K562 (cell line): ENCODE data around the gene SCYL1. TPM values are rescaled to one million over a fixed set of nuclear protein-coding genes. Genes with fewer than 3 reads are reported as not detected.

Experiments used
- ATAC-seq: fragments of 200-7000 bp; cut with Tn5 transposase; 3 replicates; pipeline ENCODE4 v1.9.1; 2020; ENCODE audit warnings: moderate library complexity
- BruUV-seq: library from RNA; stranded (reverse); fragments of 400-500 nt; replicated peaks from 2 replicates; lab custom pipeline; 2021; lab: Mats Ljungman, UMichigan
- CTCF ChIA-PET: fragments of 300-600 bp; formaldehyde crosslinking; extraction: SDS; loops from one replicate; lab custom pipeline; 2021; ENCODE audit warnings: low intra/inter-chr PET ratio; lab: Yijun Ruan, JAX
- POLR2A ChIA-PET: fragments of 300-600, 350-650 bp; sonication (Branson Sonifier 250); formaldehyde crosslinking; extraction: SDS; loops from one replicate; lab custom pipeline; 2021; ENCODE audit warnings: antibody characterized with exemption, inconsistent platforms; lab: Yijun Ruan, JAX
- DNase-seq, 4 experiments: peaks; one replicate each; pipeline versions ENCODE4 v3.0.0 to v3.0.0-alpha.2; 2011 to 2018; ENCODE audit warnings: low spot score in 3 of 4, mixed read lengths in 3 of 4; ENCODE audit errors: extremely low read depth in 1 of 4
- FAIRE-seq: peaks from 2 replicates; lab custom pipeline; 2011; peaks lifted over from hg19 to GRCh38; lab: Jason Lieb, UNC
- H2AFZ ChIP-seq: 2 replicates; pipeline ENCODE4 v1.6.0; 2011; ENCODE audit warnings: low read depth, low read length, control low read depth, inconsistent platforms
- H3K27ac ChIP-seq: fragments of 200-600 bp; 3 replicates; pipeline ENCODE4 v1.8.0; 2011; ENCODE audit warnings: low read depth, mild to moderate bottlenecking, control low read depth, inconsistent platforms, low read length, moderate library complexity, mixed read lengths; ENCODE audit errors: extremely low read depth
- H3K27me3 ChIP-seq, 2 experiments: fragments of 300-600 bp in 1 of 2; 2 replicates in 1 of 2; 3 replicates in 1 of 2; pipeline versions ENCODE4 v1.6.0 to v1.8.0; 2011; ENCODE audit warnings: inconsistent platforms in 2 of 2, low read length in 2 of 2, mild to moderate bottlenecking in 1 of 2, mixed read lengths in 1 of 2, moderate library complexity in 1 of 2; ENCODE audit not compliant: control insufficient read depth in 2 of 2, insufficient read depth in 2 of 2
- H3K36me3 ChIP-seq: fragments of 300-600 bp; 3 replicates; pipeline ENCODE4 v1.8.0; 2011; ENCODE audit warnings: mild to moderate bottlenecking, low read length, inconsistent platforms; ENCODE audit not compliant: control insufficient read depth, insufficient read depth
- H3K4me1 ChIP-seq, 2 experiments: fragments of 200-600 bp in 1 of 2; replicated peaks in 1 of 2; 2 replicates in 1 of 2; 3 replicates in 1 of 2; pipeline versions ENCODE4 v1.5.1 to v1.8.0; 2011; ENCODE audit warnings: inconsistent platforms in 2 of 2, low read length in 2 of 2, mild to moderate bottlenecking in 1 of 2, mixed read lengths in 1 of 2, moderate library complexity in 1 of 2; ENCODE audit not compliant: control insufficient read depth in 2 of 2, insufficient read depth in 2 of 2
- H3K4me2 ChIP-seq: 2 replicates; pipeline ENCODE4 v1.6.1; 2011; ENCODE audit warnings: low read length, control low read depth, inconsistent platforms, mixed read lengths; ENCODE audit not compliant: insufficient read depth
- H3K4me3 ChIP-seq: fragments of 200-600 bp; sonication (generic), shearing (Covaris generic); 2 replicates; pipeline ENCODE4 v1.5.1; 2016; ENCODE audit warnings: control low read depth, inconsistent platforms
- H3K79me2 ChIP-seq: fragments of 200-600 bp; 3 replicates; pipeline ENCODE4 v1.8.0; 2011; ENCODE audit warnings: low read length, inconsistent platforms; ENCODE audit not compliant: control insufficient read depth, insufficient read depth
- H3K9ac ChIP-seq, 2 experiments: 2 replicates each; pipeline versions ENCODE4 v1.6.0 to v1.6.1; 2011; ENCODE audit warnings: low read depth in 2 of 2, low read length in 2 of 2, control low read depth in 1 of 2, inconsistent platforms in 1 of 2, mild to moderate bottlenecking in 1 of 2, mixed read lengths in 1 of 2; ENCODE audit not compliant: insufficient read depth in 1 of 2
- H3K9me1 ChIP-seq: one replicate; pipeline ENCODE4 v1.6.0; 2011; ENCODE audit warnings: inconsistent platforms, mild to moderate bottlenecking, low read length, moderate library complexity; ENCODE audit not compliant: control insufficient read depth, insufficient read depth
- H3K9me3 ChIP-seq: replicated peaks from 2 replicates; pipeline ENCODE4 v1.5.1; 2011; ENCODE audit warnings: low read depth, low read length, inconsistent platforms; ENCODE audit not compliant: control insufficient read depth, insufficient read depth
- H4K20me1 ChIP-seq: replicated peaks from 2 replicates; pipeline ENCODE4 v1.6.1; 2011; ENCODE audit warnings: low read length, inconsistent platforms, mixed read lengths; ENCODE audit not compliant: control insufficient read depth, insufficient read depth
- BRCA1 ChIP-seq, 2 experiments: fragments of 450-650 bp in 1 of 2; sonication (generic) in 1 of 2; formaldehyde crosslinking in 1 of 2; IDR thresholded peaks; 2 replicates each; pipeline versions ENCODE4 v1.5.0 to v1.6.1; 2017 to 2020; ENCODE audit warnings: mild to moderate bottlenecking in 1 of 2, missing genetic modification reagents in 1 of 2
- GATAD2A ChIP-seq: fragments of 450-650 bp; IDR thresholded peaks from 2 replicates; pipeline ENCODE4 v1.6.1; 2017
- KAT2B ChIP-seq: IDR thresholded peaks from one replicate; pipeline ENCODE4 v1.6.1; 2012; ENCODE audit warnings: low read depth, mild to moderate bottlenecking, control low read depth, inconsistent platforms, low read length, moderate library complexity
- NCOR1 ChIP-seq: fragments of 450-650 bp; IDR thresholded peaks from 2 replicates; pipeline ENCODE4 v1.6.1; 2016; ENCODE audit warnings: mild to moderate bottlenecking, moderate library complexity
- NFIC ChIP-seq: fragments of 450-650 bp; IDR thresholded peaks from 2 replicates; pipeline ENCODE4 v1.6.1; 2017; ENCODE audit warnings: mild to moderate bottlenecking, inconsistent platforms
- PCBP1 ChIP-seq: fragments of 200-400 bp; formaldehyde crosslinking; IDR thresholded peaks from 2 replicates; pipeline ENCODE4 v1.6.1; 2018; ENCODE audit warnings: mild to moderate bottlenecking, low read depth, low read length; ENCODE audit not compliant: poor library complexity, severe bottlenecking
- RUNX1 ChIP-seq: sonication (generic); IDR thresholded peaks from 2 replicates; pipeline ENCODE4 v1.6.1; 2016; ENCODE audit warnings: antibody characterized with exemption, low read depth
- SMARCE1 ChIP-seq: fragments of 450-650 bp; IDR thresholded peaks from 2 replicates; pipeline ENCODE4 v1.7.1; 2016; ENCODE audit warnings: mild to moderate bottlenecking
- SNRNP70 ChIP-seq: fragments of 200-400 bp; formaldehyde crosslinking; optimal IDR thresholded peaks from 2 replicates; pipeline ENCODE3; 2017; ENCODE audit warnings: low read depth, low read length
- TEAD1 ChIP-seq, 2 experiments: fragments of 450-650 bp in 1 of 2; sonication (generic) in 1 of 2; formaldehyde crosslinking; IDR thresholded peaks; 2 replicates each; pipeline versions ENCODE4 v1.4.0 to v1.8.0; 2020 to 2022; ENCODE audit warnings: mild to moderate bottlenecking in 2 of 2, missing genetic modification reagents in 1 of 2
- TOE1 ChIP-seq, 2 experiments: fragments of 450-650 bp in 1 of 2; sonication (generic) in 1 of 2; formaldehyde crosslinking in 1 of 2; IDR thresholded peaks; 2 replicates each; pipeline versions ENCODE4 v1.7.1 to v1.8.0; 2016 to 2022; ENCODE audit warnings: borderline replicate concordance in 2 of 2, mild to moderate bottlenecking in 2 of 2, antibody characterized with exemption in 1 of 2, inconsistent platforms in 1 of 2, low read depth in 1 of 2, missing genetic modification reagents in 1 of 2, moderate library complexity in 1 of 2
- ZNF324 ChIP-seq: fragments of 250-450 bp; sonication (Bioruptor Pico); IDR thresholded peaks from 2 replicates; pipeline ENCODE4 v1.4.0; 2020; ENCODE audit warnings: mild to moderate bottlenecking
- ZNF507 ChIP-seq: conservative IDR thresholded peaks from 2 replicates; pipeline ENCODE4 v1.6.1; 2017; ENCODE audit warnings: missing genetic modification characterization, missing compliant biosample characterization
- ZNF766 ChIP-seq: fragments of 200-800 bp; sonication (Bioruptor generic); conservative IDR thresholded peaks from 2 replicates; pipeline ENCODE4 v1.6.1; 2016; ENCODE audit warnings: missing genetic modification characterization, missing compliant biosample characterization
- ZNF780A ChIP-seq: fragments of 250-450 bp; sonication (Bioruptor Pico); IDR thresholded peaks from 2 replicates; pipeline ENCODE4 v1.5.0; 2021; ENCODE audit warnings: mild to moderate bottlenecking
- ZNF830 ChIP-seq: fragments of 250-450 bp; sonication (Bioruptor Pico); IDR thresholded peaks from 2 replicates; pipeline ENCODE4 v1.5.0; 2021; ENCODE audit warnings: mild to moderate bottlenecking
- WGBS: fragments of 100-300 bp; shearing (Covaris generic); methylation state at CpG from one replicate; pipeline ENCODE4 v1.1.6; 2016; ENCODE audit warnings: low coverage, mixed read lengths; ENCODE audit not compliant: insufficient coverage; ENCODE audit errors: missing lambda C conversion rate; 5-methylcytosine and 5-hydroxymethylcytosine counted together
- in situ Hi-C: fragments of 300-500 bp; cut with MboI; formaldehyde crosslinking; loops from 4 replicates; pipeline ENCODE4 v1.15.0; 2018; ENCODE audit warnings: inconsistent platforms, mixed read lengths
- intact Hi-C: fragments of 100-400 bp; cut with micrococcal nuclease; formaldehyde crosslinking; loops from 2 replicates; pipeline ENCODE4 v1.14.2; 2022
- polyA plus RNA-seq, 8 experiments: library from polyadenylated mRNA; depleted of rRNA in 4 of 8; stranded (reverse) in 5 of 8; unstranded in 3 of 8; fragments of >200 nt; fragmentation: Nextera tagmentation in 2 of 8; fragmentation: Illumina TruSeq in 1 of 8; extraction: Ambion mirVana in 2 of 8; extraction: Trizol in 1 of 8; gene quantifications; 2 replicates each; pipeline versions ENCODE4 v1.2.1 to v1.2.3, GENCODE V29; 2011 to 2014; ENCODE audit warnings: inconsistent platforms in 1 of 8, missing spikeins in 1 of 8
- total RNA-seq, 7 experiments: library from RNA; depleted of rRNA in 6 of 7; stranded (reverse); fragments of >200 nt in 6 of 7; fragmentation: Illumina TruSeq in 2 of 7; extraction: Trizol in 2 of 7; gene quantifications; 2 replicates each; pipeline versions ENCODE4 v1.2.1 to v1.2.3, GENCODE V29; 2011 to 2021; ENCODE audit warnings: low replicate concordance in 1 of 7
- TF ChIP-seq, protein P1 (sequence below): fragments of 450-650 bp; IDR thresholded peaks from 2 replicates; pipeline ENCODE4 v1.6.1; 2017; ENCODE audit warnings: antibody characterized with exemption
- TF ChIP-seq, protein P2 (sequence below): sonication (generic); formaldehyde crosslinking; IDR thresholded peaks from 2 replicates; pipeline ENCODE4 v1.8.1; 2023; ENCODE audit warnings: mild to moderate bottlenecking, missing genetic modification reagents

SCYL1 gene
- total and polyA plus RNA-seq, 9 of the 15 experiments (the other 6 are each of a cell fraction or from before 2014, with no cell fraction given) = 1.9 to 145 (median 57.6) TPM

DNA sequence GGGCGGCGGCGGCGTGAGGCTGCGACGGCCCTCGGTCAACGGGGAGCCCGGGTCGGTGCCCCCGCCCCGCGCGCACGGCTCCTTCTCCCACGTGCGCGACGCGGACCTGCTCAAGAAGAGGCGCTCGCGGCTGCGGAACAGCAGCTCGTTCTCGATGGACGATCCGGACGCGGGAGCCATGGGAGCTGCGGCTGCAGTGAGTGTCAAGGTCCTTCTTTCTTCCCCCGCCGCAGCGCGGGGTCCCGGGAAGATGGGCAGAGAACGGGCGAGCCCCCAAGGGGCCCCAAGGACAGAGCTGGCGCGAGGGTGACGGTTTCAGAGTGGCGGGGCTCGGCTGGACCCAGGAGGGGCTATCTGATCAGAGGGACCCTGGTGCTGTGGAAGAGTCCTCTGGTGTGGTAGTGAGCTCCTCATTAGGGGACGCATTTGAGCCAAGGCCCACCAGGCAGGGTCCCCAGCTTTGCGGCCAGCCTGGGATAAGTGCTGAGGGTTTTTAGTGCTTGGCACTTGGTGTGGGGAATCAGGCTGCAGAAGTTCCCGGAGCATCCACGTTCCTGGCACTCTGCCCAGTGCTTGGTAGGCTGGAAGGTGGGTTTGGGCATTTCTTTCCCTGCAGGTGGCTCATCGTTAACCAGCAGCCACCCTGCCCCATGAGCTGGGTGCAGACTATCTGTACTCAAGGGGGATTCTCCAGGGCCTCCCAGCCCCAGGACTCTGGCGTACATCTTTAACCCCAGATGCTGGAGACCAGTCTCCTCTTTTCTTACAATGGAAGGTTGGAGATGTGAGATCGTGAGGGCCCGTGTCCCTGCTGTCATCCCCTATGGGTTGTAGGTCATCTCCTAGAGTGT, 60.7 kb downstream of the SCYL1 start:
- H4K20me1 ChIP-seq = 0 out of 2 replicates have a peak, but pooled peaks cover 4% of the 10 kb centered on the region
- no peaks in the 10 kb centered on the region for H3K9me3 ChIP-seq
- in situ Hi-C loops = no loop called here
- H3K9ac ChIP-seq = peak overlapping the region in 1 of 2 experiments; percentile 55; a peak in 1 of 4 replicates
- ATAC-seq (no peak), DNase-seq (no peak), FAIRE-seq (no peak)
- POLR2A ChIA-PET = interaction anchor here (0.6 to 2.8 kb wide), 11 partner anchors 8 to 1380 kb away, joined by 3 to 11 read pairs (median 4); partner anchors contain the start of genes FAM89B, KCNK7, NEAT1 and ZNRD2
- H3K36me3 ChIP-seq = peaks cover 70% of the 10 kb centered on the region; the same call in 2 of the 3 replicates
- no peaks in the 10 kb centered on the region for H3K27me3 ChIP-seq
- intact Hi-C loops = loop anchor here (5.0 kb wide), 1 partner anchor 43 kb away; no protein-coding TSS in a partner anchor
- H2AFZ ChIP-seq = no peak overlapping the region
- peaks cover 3% of the 10 kb centered on the region; the same call in 1 of the 3 replicates for H3K79me2 ChIP-seq
- no peak overlapping the region for H3K27ac ChIP-seq
- peaks cover 16 to 69% of the 10 kb centered on the region in 2 experiments for H3K4me1 ChIP-seq
- WGBS = 92% methylated on average over 17 of the region's 51 CpGs
- peaks cover 4% of the 10 kb centered on the region for H3K9me1 ChIP-seq
- BruUV-seq = no TSS peak
- CTCF ChIA-PET = interaction anchor here (0.7 kb wide), 1 partner anchor 263 kb away, joined by 3 read pairs; no protein-coding TSS in a partner anchor
- H3K4me3 ChIP-seq = no peak overlapping the region
- no peak overlapping the region for H3K4me2 ChIP-seq
- TF ChIP-seq NFIC = peak; percentile 52
- TF ChIP-seq TEAD1 (CRISPR knock-in tag; IDR thresholded peaks at IDR 0.05) = no peak
- TF ChIP-seq SMARCE1 = no peak
- peak; percentile 51 for TF ChIP-seq PCBP1
- no peak for TF ChIP-seq NCOR1
- no peak for TF ChIP-seq TOE1 (IDR thresholded peaks at IDR 0.05; ENCODE audit: borderline replicate concordance)
- no peak for TF ChIP-seq TOE1 (CRISPR knock-in tag; IDR thresholded peaks at IDR 0.05; ENCODE audit: borderline replicate concordance, low read depth)
- TF ChIP-seq ZNF830 (CRISPR knock-in tag) = no peak
- TF ChIP-seq, protein P1, sequence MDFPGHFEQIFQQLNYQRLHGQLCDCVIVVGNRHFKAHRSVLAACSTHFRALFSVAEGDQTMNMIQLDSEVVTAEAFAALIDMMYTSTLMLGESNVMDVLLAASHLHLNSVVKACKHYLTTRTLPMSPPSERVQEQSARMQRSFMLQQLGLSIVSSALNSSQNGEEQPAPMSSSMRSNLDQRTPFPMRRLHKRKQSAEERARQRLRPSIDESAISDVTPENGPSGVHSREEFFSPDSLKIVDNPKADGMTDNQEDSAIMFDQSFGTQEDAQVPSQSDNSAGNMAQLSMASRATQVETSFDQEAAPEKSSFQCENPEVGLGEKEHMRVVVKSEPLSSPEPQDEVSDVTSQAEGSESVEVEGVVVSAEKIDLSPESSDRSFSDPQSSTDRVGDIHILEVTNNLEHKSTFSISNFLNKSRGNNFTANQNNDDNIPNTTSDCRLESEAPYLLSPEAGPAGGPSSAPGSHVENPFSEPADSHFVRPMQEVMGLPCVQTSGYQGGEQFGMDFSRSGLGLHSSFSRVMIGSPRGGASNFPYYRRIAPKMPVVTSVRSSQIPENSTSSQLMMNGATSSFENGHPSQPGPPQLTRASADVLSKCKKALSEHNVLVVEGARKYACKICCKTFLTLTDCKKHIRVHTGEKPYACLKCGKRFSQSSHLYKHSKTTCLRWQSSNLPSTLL = no peak
- TF ChIP-seq, protein P2, sequence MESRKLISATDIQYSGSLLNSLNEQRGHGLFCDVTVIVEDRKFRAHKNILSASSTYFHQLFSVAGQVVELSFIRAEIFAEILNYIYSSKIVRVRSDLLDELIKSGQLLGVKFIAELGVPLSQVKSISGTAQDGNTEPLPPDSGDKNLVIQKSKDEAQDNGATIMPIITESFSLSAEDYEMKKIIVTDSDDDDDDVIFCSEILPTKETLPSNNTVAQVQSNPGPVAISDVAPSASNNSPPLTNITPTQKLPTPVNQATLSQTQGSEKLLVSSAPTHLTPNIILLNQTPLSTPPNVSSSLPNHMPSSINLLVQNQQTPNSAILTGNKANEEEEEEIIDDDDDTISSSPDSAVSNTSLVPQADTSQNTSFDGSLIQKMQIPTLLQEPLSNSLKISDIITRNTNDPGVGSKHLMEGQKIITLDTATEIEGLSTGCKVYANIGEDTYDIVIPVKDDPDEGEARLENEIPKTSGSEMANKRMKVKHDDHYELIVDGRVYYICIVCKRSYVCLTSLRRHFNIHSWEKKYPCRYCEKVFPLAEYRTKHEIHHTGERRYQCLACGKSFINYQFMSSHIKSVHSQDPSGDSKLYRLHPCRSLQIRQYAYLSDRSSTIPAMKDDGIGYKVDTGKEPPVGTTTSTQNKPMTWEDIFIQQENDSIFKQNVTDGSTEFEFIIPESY (CRISPR knock-in tag) = peak; percentile 86
- TF ChIP-seq ZNF507 = no peak
- no peak for TF ChIP-seq KAT2B
- no peak for TF ChIP-seq ZNF324
- TF ChIP-seq ZNF780A = no peak
- no peak for TF ChIP-seq BRCA1 (IDR thresholded peaks at IDR 0.05)
- TF ChIP-seq BRCA1 (CRISPR knock-in tag; IDR thresholded peaks at IDR 0.05) = no peak
- no peak for TF ChIP-seq ZNF766 (CRISPR knock-in tag)
- TF ChIP-seq SNRNP70 = no peak
- no peak for TF ChIP-seq GATAD2A
- no peak for TF ChIP-seq RUNX1
